ENCODE results near the gene HTR3D. TPM values are rescaled to one million over a fixed set of nuclear protein-coding genes. Genes with fewer than 3 reads are reported as not detected.
"Not testable (repeated sequence)": the region's sequence is repeated elsewhere in the genome, so short reads cannot be mapped to it uniquely, and the experiment has no call there.

Gene HTR3D
- total RNA-seq, 1 donor from 2014 or later, result not detected

DNA sequence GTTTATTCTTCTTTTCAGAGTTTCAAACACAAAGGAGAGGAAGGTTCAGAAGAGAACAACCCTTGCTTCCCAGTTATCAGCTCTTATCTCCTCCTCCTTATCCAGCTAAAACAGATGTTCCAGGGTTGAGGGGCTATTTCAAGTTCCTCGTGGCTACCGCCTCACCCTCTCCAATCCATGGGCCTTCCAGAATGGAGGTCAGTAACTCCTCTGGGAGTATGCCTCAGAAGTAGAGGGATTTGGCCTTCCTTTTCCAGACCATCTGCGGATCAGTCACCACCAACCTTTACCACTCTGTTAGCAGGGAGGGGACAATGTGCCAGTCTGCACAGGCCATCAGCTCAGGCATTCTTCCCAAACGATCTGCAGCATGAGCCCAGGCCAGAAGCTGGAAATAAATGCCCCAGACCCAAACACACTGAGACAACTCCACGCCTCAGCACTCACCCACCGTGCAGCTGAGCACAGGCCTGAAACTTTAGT is 36.1 kb downstream of the HTR3D start:
- intact Hi-C loops (cut with micrococcal nuclease), result no loop called here

DNA sequence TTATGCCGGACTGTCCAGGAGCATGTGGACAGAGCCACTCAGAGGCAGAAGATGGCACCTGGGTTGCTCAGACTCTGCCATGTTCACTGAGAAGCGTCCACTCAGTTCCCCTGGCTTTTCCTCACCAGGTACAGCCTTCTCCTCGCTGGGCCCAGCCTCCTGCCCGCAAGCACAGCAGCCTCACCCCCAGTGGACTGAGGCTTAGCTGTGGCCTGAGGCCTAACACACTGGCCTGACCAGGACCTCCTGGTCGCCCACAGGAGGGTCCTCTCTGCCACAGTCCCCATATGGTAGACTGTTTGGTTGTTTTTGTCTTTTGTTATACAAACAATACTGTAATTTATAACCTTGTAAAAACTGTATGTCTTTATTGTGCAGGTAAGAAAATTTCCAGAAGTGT is 36.8 kb downstream of the HTR3D start:
- intact Hi-C loops (cut with micrococcal nuclease), result no loop called here

DNA sequence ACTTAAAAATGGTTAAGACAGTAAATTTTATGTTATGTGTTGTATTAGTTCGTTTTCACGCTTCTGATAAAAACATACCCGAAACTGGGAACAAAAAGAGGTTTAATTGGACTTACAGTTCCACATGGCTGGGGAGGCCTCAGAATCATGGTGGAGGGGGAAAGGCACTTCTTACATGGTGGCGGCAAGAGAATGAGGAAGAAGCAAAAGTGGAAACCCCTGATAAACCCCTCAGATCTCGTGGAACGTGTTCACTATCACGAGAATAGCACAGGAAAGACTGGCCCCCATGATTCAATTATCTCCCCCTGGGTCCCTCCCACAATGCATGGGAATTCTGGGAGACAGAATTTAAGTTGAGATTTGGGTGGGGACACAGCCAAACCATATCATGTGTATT is 39.6 kb downstream of the HTR3D start:
- intact Hi-C loops (cut with micrococcal nuclease), result not testable (repeated sequence)

DNA sequence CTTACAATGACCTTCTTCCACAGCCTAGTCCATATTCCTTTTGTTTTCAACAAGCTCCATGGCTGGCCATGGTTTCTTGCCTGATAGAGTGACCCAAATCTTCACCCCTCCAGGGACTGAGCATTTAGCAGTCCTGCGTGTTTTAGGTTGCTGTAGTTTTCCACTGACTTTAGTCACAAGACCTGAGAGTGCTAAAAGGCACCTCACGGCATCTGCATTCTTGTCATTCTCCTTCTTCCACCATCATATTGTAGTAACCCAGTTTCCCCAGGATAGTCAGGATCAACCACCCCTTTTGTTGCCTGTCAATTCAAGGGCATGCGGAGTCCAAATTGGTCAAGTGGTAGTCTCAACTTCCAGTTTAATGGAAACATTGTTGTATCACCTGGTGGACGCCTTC is 42.1 kb downstream of the HTR3D start:
- intact Hi-C loops (cut with micrococcal nuclease), result no loop called here

DNA sequence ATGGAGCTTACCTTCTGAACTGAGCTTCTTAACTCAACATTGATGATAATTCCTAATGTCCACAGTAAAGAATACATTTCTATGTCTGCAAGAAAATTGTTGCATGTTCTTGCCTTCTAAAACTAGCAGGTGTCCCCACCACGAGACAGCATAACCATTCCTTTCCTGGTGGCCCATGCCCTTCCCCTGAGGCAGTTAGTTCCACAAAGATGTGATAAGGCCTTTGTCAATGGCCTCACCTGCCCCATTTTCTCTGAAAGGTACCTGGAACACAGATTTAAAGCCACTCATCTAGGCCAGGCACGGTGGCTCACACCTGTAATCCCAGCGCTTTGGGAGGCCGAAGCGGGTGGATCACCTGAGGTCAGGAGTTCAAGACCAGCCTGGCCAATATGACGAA is 44.4 kb downstream of the HTR3D start:
- intact Hi-C loops (cut with micrococcal nuclease), result no loop called here

DNA sequence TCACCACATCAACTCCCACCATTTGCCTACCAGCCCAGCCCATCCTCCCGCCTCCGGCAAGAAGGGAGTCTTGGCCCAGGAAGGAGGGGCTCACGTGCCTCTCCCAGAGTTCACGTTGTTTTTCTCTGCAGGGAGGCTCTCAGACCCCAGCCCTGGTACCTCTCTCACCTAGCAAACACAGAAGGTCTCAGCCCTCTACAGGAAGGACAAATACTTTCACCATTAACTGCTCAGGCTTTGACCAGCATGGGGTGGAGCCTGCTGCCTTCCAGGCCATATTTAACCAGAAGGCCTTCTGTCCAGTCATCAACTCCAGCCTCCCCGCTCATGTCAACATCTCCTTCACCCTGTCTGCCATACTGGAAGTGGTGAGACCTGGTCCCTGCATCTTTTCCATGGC is 46.3 kb downstream of the HTR3D start:
- intact Hi-C loops (cut with micrococcal nuclease), result no loop called here

DNA sequence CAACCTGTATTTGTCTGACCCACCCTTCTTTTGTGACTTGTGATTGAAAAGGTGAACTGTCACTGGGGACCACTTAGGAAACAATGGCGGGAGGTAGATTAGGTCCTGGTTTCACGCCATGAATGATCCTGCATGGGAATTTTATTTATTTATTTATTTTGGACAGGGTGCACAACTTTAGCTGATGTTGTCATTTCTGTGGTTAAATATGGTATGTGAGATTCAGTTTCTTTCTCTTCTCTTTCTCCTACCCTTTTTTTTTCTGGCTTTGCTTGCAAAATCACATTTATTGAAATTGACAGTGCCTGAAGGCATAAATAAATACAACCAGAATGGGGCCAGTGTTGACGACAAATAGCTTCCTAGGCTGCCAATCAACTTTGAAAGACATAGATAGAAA is 47.3 kb downstream of the HTR3D start:
- intact Hi-C loops (cut with micrococcal nuclease), result no loop called here

DNA sequence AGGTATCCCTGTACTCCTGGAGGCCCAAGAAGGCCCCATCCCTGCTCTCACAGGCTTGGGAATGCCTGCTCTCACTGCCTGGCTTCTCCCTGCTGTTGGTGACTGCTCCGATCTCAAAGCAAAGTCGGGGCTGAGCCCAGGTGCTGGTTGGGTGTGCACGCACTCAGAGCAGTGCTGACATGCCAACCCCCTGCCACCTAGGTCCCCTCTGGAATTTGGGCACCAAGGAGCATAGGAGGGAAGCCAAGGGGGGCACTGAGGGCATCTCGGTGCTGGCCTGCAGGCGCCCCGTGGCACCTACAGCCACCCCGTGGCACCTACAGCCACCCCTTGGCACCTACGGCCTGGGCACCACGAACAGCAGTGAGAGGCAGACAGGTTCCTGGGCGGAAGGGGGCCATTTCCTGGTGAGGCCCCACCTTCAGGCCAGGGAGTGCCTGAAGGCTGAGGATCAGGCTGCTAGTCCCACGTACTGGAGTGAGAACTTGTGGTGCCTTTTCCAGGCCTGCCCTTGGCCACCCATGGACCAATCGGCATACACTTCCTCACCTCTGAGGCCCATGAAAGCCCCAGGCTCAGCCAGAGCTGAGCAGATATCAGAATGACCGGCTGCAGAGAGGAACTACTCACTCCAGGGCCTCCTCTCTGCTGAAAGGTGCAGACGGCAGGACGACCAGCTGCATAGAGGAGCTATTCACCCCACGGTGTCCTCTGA is 49.7 kb downstream of the HTR3D start:
- intact Hi-C loops (cut with micrococcal nuclease), result no loop called here

DNA sequence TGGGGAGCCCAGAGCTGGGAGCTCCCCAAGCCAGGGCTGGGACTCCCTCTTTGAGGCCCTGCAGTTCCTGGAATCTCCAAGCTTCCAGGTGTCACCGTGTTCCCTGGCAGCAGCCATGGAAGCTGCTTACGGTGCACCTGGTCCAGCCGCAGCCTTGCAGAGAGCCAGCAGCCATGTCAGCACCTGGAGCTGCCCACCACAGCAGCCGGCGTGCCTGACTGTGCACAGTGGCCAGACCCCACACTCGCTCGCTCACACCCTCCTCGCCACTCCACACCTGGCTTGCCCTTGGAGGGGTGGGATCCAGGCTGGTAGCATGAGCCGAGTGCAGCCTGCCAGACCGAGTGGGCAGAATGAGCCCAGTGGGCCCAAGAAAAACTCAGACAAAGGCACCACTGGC is 50.5 kb downstream of the HTR3D start:
- intact Hi-C loops (cut with micrococcal nuclease), result no loop called here

DNA sequence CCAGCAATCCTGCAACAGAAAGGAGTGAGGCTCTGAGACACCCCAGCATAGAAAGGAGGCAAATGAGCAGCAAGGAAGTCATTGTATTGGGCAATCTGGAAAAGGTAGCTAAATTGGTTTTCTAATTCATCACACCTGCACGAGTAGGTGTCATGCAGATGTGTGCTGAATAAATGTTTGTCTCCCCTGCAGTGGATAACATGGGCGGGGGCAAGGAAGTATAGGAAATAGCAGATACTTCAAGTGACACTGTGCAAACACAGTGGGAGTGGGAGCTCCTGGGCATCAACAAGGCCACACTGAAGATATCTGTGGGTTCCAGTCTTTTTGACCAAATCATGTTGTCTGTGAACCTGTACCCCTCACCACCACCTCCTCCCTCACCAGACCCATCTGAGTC is 50.9 kb downstream of the HTR3D start:
- intact Hi-C loops (cut with micrococcal nuclease), result no loop called here

DNA sequence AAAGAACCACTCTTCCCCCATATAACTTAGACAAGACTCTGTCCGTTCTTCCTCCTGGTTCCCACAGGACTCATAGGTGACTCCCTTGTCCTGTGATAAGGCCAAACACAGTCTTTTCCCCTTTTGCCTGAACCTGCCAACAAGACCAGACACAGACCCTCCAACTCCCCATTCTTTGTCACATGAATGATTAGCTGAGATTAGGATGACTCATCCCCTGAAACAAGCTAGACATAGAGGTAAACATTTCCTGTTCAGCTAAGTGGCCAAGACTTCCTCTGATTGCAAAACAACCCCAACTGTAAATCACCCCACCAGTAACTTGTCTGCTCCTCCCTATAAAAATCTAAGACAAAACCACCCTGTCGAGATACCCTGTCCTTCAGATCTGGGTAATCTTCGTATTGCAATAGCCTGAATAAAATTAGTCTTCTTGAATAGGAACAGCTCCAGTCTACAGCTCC is 53.9 kb downstream of the HTR3D start:
- intact Hi-C loops (cut with micrococcal nuclease), result no loop called here

Other genes starting within 250 kb of the HTR3D start
- gene MAP6D1, start 206.2 kb upstream of the HTR3D start, total RNA-seq, result 0.57 and 1.4 TPM in 2 replicates
- gene PARL, start 146.9 kb upstream of the HTR3D start, total RNA-seq, result 53.2 and 54.5 TPM in 2 replicates
- gene ABCC5, start 13.9 kb upstream of the HTR3D start, total RNA-seq, result 17.7 and 19.1 TPM in 2 replicates
- gene HTR3C, start 21.3 kb downstream of the HTR3D start, total RNA-seq, result not detected in 2 replicates
- not detected in 2 replicates for gene HTR3E, start 65.3 kb downstream of the HTR3D start, total RNA-seq
- gene EIF2B5, start 103.6 kb downstream of the HTR3D start, total RNA-seq, result 57.1 and 65.5 TPM in 2 replicates
- gene DVL3, start 123.6 kb downstream of the HTR3D start, total RNA-seq, result 39.7 and 44.5 TPM in 2 replicates
- gene AP2M1, start 143.1 kb downstream of the HTR3D start, total RNA-seq, result 194 and 211 TPM in 2 replicates
- 58.1 and 60.0 TPM in 2 replicates for gene ABCF3, start 154.5 kb downstream of the HTR3D start, total RNA-seq
- not detected in 2 replicates for gene VWA5B2, start 197.8 kb downstream of the HTR3D start, total RNA-seq
- 48.5 and 53.0 TPM in 2 replicates for gene ALG3, start 217.2 kb downstream of the HTR3D start, total RNA-seq
- 5.0 and 6.4 TPM in 2 replicates for gene EEF1AKMT4, start 217.9 kb downstream of the HTR3D start, total RNA-seq
- 0.14 and 0.16 TPM in 2 replicates for gene CAMK2N2, start 229.8 kb downstream of the HTR3D start, total RNA-seq
- gene ECE2, start 244.3 kb downstream of the HTR3D start, total RNA-seq, result not detected in 2 replicates

All from T-helper 2 cell treated with Interferon-gamma antibody and Interleukin-4, amounts not matched to agents 100 ng/mL and 5 ng/mL, for 36 hours (primary cell).